GM21737 (cell line): ENCODE data around the gene RSAD2.

Experiments
- ATAC-seq: cut with Tn5 transposase; IDR thresholded peaks from one replicate; pipeline ENCODE4 v1.9.1; 2021; ENCODE audit warnings: mild to moderate bottlenecking, moderate library complexity; ENCODE audit not compliant: unreplicated experiment

Gene RSAD2

GRCh38 chr2:6863792-6864191 lies 13.8 kb upstream of the RSAD2 start:
- no peak for ATAC-seq

DNA sequence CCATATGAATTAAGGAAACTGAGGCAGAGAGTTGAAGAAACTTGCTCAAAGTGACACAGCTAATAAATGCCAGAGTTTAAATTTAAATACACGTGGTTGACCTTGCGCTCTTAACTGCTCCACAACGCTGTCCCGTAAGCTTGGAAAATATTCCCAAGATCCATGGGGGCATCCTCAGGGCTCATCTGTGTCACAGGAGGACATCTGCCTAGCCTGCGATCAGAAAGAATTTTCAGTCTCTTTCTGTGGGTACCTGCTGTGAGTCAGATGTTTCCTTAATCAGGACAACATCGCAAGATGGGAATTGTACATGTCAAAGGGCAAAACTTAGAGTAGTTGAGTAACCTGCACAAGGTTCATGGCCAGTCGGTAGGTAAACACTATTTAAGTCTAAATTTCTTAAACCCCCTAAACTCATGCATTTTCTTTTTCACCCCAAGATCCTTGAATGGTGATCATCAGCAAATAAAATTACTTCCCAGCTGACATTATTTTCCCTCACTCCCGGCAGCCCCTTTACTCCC lies 13.3 kb upstream of the RSAD2 start:
- no peak for ATAC-seq

- ATAC-seq = peak; percentile 25
Measured at GRCh38 chr2:6864923-6865345, 12.6 kb upstream of the RSAD2 start.

GRCh38 chr2:6865346-6866274 lies 12.0 kb upstream of the RSAD2 start, which contains the start of gene CMPK2:
Gene CMPK2, minus strand, starts transcription at chr2:6865907. Its CDS starts 211 bp downstream, at chr2:6865696.
- peak; percentile 74 for ATAC-seq

DNA sequence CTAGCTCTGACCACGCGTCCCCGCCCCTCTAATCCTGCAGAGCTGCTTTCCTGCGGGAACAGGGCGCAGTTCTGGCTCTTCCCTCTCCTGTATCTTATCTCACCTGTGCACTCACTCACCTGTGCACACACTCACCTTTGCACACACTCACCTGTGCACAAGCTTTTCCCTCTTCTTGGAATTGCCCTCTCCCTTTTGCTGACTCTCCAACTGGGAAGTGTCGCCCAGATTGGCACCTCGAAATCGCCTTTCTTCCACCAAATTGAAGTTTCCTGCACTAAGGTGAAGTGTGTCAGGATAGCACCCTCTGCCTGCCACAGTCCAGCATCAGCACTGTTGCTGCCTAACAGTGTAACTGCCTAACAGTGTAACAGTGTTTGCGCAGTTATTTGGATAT lies 11.3 kb upstream of the RSAD2 start:
- peak; percentile 48 for ATAC-seq

DNA sequence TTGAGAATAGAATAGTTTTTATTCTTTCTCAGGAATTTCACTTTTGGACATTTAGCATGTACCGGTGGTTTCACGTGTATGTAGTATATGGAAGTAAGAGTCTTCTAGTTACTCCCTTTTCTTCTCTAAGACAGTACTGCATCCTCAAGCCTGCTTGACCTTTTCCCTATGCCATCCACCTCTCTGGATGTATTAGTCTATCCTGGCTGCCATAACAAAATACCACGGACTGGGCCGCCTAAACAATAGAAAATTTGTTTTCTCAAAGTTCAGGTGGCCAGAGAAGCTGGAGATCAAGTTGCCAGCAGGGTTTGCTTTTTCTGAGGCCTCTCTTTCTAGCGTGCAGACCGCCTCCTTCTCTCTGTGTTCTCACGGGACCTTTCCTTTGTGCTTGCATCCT lies 10.6 kb upstream of the RSAD2 start:
- ATAC-seq = no peak

DNA sequence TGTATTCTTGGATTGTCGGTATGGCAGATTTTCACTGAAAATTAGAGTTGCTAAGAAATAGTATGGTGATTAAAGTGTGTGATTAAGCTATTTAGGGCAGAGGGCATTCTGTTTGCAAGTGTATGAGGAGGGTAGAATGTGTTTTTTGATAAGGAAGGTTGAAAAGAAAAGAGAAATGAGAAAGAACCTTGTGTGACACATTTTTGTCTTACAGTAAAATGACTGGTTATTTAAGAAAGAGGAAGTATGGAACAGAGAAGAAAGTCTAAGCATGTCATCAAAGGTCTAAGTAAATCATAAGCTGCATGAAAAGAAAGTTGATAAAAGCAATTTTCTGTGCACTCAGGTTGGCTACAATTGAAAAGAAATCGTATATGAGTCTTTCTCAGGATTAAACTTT lies 5.2 kb upstream of the RSAD2 start:
- ATAC-seq = peak; percentile 49

GRCh38 chr2:6874032-6874431 lies 3.5 kb upstream of the RSAD2 start:
- ATAC-seq = no peak

DNA sequence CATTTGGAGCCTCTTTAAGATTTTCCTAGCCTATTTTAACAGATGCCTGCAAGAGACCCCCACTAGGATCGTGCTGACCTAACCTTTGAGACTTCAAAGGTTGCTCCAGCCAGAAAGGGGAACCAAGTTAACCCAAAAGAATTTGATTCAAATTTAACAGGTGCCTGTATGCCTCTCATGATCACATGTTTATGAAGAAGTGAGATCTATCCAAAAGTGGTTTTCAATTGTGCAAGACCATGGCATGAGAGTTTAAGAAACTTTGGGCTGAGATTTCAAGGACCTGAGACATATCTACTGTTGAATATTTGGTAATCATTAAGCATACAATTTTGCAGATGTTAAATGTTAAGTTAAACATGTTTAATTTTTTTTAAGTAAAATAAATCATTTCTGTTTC lies 1.3 kb upstream of the RSAD2 start:
- no peak for ATAC-seq

- no peak for ATAC-seq
Measured at GRCh38 chr2:6878549-6878948, 972 bp downstream of the RSAD2 start.

- ATAC-seq = no peak
Measured at GRCh38 chr2:6879011-6879410, 1.4 kb downstream of the RSAD2 start.

- ATAC-seq = no peak
Measured at GRCh38 chr2:6880200-6880733, 2.7 kb downstream of the RSAD2 start.

DNA sequence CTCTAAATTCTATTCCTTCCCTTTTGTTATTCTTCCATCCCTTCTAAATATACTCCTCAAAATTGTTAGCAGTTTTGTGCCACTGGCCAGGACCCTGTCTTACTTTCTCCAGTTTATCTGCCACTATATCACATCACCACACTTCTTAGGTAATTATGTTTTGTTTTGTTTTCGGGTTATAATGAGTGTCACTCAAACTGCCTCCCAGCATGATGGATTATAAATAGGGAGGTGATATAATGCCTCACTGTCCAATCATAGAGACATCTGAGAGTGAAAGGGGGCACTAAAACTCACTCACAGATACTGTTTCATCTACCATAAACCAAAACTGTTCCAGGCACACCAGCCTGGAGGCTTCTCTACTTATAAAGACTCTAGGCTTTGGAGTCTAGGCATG lies 3.5 kb downstream of the RSAD2 start:
- ATAC-seq = no peak

- ATAC-seq = no peak
Measured at GRCh38 chr2:6881516-6881915, 3.9 kb downstream of the RSAD2 start.

GRCh38 chr2:6883448-6884122 lies 6.0 kb downstream of the RSAD2 start:
- ATAC-seq = no peak

DNA sequence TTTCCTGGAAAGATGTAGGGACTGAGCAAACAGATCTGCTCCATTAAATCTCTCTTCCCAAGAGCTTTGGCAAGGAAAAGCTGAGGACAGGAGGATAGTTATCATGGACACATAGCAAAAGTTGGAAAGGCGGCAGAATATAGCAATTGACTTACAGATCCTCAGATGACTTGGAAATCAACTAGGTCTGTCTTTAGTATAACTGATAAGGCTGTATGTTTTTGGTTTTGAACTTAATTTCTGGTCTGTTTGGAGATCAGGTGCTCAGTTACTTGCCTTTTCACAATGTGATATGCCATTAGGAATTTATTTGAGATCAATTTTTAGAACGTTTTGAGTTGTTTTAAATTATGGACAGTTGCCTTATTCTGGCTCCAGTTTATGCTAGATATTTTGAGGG lies 8.0 kb downstream of the RSAD2 start:
- no peak for ATAC-seq

DNA sequence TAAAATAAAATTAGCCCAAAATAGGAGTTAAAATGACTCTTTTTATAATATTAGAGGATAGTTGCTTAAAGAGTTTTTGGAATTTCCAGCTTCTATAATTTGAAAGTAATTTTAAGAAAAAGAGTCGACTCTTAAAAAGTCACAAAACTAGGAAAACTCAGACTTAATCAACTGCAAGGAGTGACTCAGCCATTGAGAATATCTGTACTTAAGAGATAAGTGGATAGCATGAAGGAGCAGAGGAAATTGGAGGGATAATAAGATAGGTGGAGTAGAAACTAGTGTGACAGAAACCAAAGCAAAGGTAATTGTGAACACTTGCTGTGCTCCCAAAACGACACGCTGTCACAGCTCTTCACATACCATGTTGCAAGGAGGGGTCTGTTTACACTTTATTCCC lies 8.4 kb downstream of the RSAD2 start:
- ATAC-seq = no peak

- no peak for ATAC-seq
Measured at GRCh38 chr2:6887751-6888192, 10.2 kb downstream of the RSAD2 start.

GRCh38 chr2:6888724-6889123 lies 11.1 kb downstream of the RSAD2 start:
- no peak for ATAC-seq

DNA sequence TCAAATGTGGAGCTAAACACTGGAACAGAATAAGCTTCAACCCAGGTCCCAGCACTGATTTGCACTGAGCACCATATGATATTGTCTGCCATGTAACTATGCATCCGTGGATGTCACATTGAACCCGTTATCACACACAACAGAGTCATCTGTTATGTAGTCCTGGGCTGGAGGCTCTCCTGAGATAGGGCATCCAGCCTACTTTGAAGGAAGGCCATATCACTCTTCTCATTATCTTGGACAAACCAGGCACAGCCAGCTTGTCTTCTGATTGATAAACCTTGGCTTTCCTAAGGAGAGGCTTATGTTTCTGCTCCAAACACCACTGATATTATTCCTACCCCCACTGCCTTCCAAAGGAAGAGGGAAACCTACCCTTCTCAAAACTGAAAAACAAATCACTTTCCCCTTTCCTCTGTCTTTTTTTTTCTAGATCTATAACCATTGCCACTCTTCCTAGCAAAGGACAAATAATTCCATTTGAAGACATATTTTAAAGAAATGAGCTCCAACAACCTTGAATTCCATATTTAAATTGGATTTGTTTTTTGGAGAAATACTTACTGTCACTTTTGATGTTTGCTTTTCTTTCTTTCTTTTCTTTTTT lies 16.4 kb downstream of the RSAD2 start:
- no peak for ATAC-seq
